Large intestine (tissue), 3 donors: ENCODE results near the gene PITHD1. TPM values are rescaled to one million over a fixed set of nuclear protein-coding genes. Genes with fewer than 3 reads are reported as not detected.
"Not testable (repeated sequence)": the region's sequence is repeated elsewhere in the genome, so short reads cannot be mapped to it uniquely, and the experiment has no call there.

Experiments used
- DNase-seq, 2 donors: peaks; one replicate each; pipeline versions ENCODE4 v3.0.0 to v3.0.0-alpha.2; 2013
- H3K27ac ChIP-seq: one replicate; pipeline ENCODE4 v1.5.1; 2013; ENCODE audit warnings: low read length
- H3K27me3 ChIP-seq: 2 replicates; pipeline ENCODE4 v1.6.1; 2013; ENCODE audit warnings: low read length; ENCODE audit not compliant: control insufficient read depth, insufficient read depth
- H3K36me3 ChIP-seq: 2 replicates; pipeline ENCODE4 v1.6.1; 2013; ENCODE audit warnings: low read length; ENCODE audit not compliant: control insufficient read depth, insufficient read depth
- H3K4me1 ChIP-seq: one replicate; pipeline ENCODE4 v1.6.1; 2013; ENCODE audit warnings: low read length; ENCODE audit not compliant: control insufficient read depth, insufficient read depth
- H3K4me3 ChIP-seq: one replicate; pipeline ENCODE4 v1.5.1; 2013; ENCODE audit warnings: low read length
- H3K9me3 ChIP-seq: one replicate; pipeline ENCODE4 v1.6.1; 2013; ENCODE audit warnings: mild to moderate bottlenecking, low read depth, low read length, moderate library complexity; ENCODE audit not compliant: control insufficient read depth
- WGBS: methylation state at CpG from one replicate; pipeline ENCODE4 v1.1.5; 2013; ENCODE audit warnings: low lambda C conversion rate; ENCODE audit not compliant: insufficient coverage; 5-methylcytosine and 5-hydroxymethylcytosine counted together
- polyA plus RNA-seq: library from polyadenylated mRNA; unstranded; fragments of 120-200 nt; gene quantifications from one replicate; pipeline ENCODE4 v1.2.1, GENCODE V29; 2013

PITHD1 gene
- polyA plus RNA-seq, 1 donor: 61.8 TPM

DNA sequence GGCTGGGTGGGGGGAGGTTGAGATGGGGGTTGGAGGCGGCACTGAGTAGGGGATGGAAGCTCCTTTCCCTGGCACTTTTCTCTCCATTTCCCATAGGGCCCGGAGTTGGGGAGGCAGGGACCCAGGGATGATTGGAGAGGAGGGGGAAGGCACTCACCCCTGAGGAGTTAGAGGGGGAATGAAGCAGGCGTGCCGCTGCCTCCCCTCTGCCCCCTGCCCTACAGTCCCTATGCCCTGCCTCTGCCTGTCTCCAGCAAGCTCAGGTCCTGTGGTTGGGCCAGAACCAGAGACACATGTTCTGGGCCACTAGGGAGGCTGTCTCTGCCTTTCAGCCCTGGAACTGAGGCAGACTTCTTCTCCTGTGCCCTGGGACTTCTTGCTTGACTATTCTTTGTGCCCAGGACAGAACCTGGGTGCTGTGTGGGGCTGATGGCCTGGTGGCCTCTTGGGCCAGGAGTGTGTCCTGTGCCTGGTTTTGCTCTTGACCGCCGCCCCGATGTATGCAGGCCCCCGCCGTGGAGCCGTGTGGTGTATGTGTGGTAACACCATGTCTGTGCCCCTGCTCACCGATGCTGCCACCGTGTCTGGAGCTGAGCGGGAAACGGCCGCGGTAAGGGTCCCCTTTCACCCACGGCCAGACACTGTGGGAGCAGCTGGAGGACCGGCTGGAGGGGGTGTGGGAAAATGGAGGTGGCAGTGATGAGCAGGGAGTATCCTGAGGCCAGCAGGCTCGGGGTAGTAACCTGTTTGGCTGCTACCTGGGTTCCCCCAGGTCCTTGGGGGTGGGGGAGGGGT is 14.1 kb downstream of the PITHD1 start:
- H3K4me1 ChIP-seq: peaks cover 45% of the 10 kb centered on the region
- peaks cover 44% of the 10 kb centered on the region for H3K36me3 ChIP-seq
- no peak overlapping the region for H3K27ac ChIP-seq
- H3K4me3 ChIP-seq: peak overlapping the region; percentile 81
- H3K27me3 ChIP-seq: no peaks in the 10 kb centered on the region
- WGBS: no CpG with 5 or more reads among the region's 19 CpGs
- no peak for DNase-seq
- no peaks in the 10 kb centered on the region for H3K9me3 ChIP-seq

DNA sequence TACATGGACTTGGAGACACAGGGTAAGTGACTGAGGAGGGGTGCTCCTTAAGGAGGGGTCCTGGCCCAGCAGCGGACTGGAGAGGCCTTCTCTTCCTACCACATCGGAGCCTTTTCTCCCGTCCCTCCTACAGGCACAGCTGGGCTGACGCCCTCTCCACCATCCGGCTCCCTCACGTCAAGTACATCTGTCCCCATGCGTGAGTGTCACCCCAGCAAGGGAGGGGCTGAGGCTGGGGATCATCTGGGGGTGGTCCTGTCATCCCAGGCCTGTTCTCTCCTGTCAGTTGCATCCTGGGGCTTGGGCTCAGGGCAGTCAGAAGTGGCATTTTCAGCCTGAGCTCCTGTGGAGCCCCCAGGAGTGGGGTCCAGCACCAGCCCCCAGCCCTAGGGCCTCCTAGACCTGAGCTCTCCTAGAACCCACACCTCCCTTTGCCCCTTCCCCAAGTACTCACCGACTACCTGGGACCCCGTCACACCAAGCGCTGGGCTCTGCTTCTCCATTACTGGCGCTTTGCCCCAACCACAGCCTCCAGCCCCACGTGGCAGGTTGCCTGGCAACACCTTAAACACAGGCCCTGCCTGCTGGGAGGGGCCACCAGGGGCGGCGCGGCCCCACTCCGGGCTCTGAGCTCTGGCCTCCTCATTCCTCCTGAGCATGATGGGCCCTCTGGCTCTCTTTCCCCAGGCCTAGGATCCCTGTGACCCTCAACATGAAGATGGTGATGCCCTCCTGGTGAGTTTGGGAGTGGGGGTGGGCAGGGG is 15.0 kb downstream of the PITHD1 start:
- Histone ChIP-seq H3K36me3 (peaks cover 45% of the 10 kb centered on the region), H3K27ac (peak overlapping the region; percentile 26), H3K4me1 (peaks cover 52% of the 10 kb centered on the region), H3K27me3 (no peaks in the 10 kb centered on the region), H3K9me3 (no peaks in the 10 kb centered on the region), H3K4me3 (no peak overlapping the region)
- DNase-seq: peak; percentile 70 to 82
- no CpG with 5 or more reads among the region's 16 CpGs for WGBS

DNA sequence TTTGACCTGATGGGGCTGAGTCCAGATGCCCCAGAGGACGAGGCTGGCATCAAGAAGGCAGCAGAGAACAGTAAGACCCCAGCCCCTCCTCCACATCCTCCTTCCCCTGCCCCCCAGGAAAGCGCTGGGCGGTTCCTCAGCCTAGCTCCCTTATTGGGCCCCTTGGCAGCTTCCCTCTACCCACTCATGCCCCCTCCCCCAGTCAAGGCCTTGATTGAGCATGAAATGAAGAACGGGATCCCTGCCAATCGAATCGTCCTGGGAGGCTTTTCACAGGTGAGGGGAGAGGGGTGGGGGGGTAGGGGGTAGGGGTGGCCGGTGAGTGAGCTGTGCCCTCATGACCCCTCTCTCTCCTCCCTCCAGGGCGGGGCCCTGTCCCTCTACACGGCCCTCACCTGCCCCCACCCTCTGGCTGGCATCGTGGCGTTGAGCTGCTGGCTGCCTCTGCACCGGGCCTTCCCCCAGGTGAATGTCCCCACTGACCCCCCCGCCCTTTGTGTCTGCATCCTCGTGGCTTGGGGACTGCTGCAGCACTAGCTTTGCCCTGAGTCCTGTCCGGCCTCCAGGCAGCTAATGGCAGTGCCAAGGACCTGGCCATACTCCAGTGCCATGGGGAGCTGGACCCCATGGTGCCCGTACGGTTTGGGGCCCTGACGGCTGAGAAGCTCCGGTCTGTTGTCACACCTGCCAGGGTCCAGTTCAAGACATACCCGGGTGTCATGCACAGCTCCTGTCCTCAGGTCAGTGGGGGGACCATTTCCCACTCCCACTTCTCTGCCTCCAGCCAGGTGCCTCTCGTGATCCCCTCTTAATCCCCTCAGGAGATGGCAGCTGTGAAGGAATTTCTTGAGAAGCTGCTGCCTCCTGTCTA is 15.9 kb downstream of the PITHD1 start:
- no CpG with 5 or more reads among the region's 21 CpGs for WGBS
- DNase-seq: no peak
- Histone ChIP-seq H3K4me3 (no peak overlapping the region), H3K27me3 (no peaks in the 10 kb centered on the region), H3K36me3 (peaks cover 54% of the 10 kb centered on the region), H3K27ac (peak overlapping the region; percentile 26), H3K9me3 (no peaks in the 10 kb centered on the region), H3K4me1 (peaks cover 60% of the 10 kb centered on the region)

DNA sequence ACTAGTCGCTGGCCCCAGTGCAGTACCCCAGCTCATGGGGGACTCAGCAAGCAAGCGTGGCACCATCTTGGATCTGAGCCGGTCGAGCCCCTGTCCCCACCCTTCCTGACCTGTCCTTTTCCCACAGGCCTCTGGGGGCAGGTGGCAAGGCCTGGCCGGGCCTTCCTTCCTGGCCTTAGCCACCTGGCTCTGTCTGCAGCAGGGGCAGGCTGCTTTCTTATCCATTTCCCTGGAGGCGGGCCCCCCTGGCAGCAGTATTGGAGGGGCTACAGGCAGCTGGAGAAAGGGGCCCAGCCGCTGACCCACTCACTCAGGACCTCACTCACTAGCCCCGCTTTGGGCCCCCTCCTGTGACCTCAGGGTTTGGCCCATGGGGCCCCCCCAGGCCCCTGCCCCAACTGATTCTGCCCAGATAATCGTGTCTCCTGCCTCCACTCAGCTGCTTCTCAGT is 16.5 kb downstream of the PITHD1 start:
- H3K4me1 ChIP-seq: peaks cover 67% of the 10 kb centered on the region
- H3K36me3 ChIP-seq: peaks cover 56% of the 10 kb centered on the region
- H3K4me3 ChIP-seq, DNase-seq, H3K9me3 ChIP-seq, H3K27ac ChIP-seq, H3K27me3 ChIP-seq: not testable (repeated sequence)
- WGBS: no CpG with 5 or more reads among the region's 9 CpGs

DNA sequence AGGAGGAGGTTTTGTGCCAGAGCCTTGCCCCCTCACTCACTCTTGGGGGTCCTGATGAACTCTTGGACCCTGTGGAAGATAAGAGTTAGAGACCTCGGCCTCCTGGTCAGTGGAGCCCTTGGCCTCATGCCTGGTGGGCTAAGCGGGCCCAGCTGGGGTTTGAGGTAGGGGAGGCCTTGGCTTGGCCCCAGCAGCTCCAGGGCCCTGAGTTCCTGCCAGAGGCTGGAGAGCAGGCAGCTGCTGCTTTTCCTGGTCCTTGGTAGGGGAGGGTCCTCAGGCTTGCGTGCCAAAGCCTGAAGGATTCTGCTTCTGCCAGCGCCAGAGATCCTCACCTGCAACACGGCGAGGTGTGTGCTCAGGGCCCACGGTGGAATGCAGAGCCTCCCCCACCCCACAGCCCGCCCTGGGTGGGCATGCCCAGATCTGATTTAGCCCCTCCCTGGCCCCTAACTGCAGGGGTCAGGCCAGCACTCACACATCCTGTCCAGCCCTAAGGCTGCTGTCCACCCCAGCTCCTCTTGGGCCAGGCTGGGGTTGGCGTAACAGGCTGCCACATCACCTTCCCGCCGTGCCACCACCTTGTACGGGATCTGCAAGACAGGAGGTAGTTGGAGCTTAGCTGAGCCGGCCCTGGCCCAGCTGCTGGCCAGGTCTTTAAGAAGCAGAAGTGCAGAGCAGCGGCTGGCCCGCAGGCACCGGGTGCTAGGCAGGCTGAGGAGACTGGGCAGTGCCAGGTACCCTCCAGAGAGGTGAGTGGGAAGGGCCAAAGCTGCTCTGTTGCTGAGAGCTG is 17.7 kb downstream of the PITHD1 start:
- Histone ChIP-seq H3K4me1 (peaks cover 64% of the 10 kb centered on the region), H3K4me3 (no peak overlapping the region), H3K9me3 (no peaks in the 10 kb centered on the region), H3K27ac (no peak overlapping the region), H3K27me3 (no peaks in the 10 kb centered on the region), H3K36me3 (peaks cover 56% of the 10 kb centered on the region)
- DNase-seq: no peak
- no CpG with 5 or more reads among the region's 16 CpGs for WGBS

DNA sequence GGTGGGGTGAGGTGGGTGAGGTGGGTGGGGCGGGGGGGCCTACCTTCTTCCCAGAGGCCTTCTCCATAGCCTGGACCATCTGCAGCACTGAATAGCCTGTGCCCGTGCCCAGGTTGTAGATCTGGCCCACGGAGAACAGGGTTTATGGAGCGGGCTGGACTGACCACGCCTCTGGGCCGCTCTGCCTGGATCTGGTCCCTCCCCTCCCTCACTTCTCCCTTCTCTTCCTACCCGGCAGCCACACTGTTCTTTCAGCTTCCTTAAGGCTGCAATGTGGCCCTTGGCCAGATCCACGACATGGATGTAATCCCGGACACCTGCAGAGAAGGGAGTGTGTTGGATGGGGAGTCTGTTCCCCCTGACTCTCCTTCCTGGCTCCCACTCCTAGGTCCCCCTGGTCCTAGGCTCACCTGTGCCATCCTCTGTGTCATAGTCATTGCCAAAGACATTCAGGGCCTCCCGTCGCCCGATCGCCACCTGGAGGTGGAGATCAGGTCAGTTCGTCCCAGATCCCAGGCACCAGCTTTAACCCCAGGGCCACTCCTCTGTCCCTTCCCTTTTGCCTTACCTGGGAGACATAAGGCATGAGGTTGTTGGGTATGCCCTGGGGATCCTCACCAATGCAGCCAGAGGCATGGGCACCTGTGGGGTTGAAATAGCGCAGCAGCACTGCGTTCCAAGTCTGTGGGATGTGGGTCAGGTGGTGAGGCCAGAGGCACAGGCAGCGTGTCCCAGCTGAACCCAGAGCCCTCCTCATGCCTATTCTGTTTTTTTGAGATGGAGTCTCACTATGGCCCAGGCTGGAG is 18.5 kb downstream of the PITHD1 start:
- H3K4me3 ChIP-seq: no peak overlapping the region
- no peak for DNase-seq
- no peak overlapping the region for H3K27ac ChIP-seq
- peaks cover 56% of the 10 kb centered on the region for H3K36me3 ChIP-seq
- H3K27me3 ChIP-seq: no peaks in the 10 kb centered on the region
- H3K4me1 ChIP-seq: peaks cover 68% of the 10 kb centered on the region
- no CpG with 5 or more reads among the region's 17 CpGs for WGBS
- H3K9me3 ChIP-seq: no peaks in the 10 kb centered on the region

DNA sequence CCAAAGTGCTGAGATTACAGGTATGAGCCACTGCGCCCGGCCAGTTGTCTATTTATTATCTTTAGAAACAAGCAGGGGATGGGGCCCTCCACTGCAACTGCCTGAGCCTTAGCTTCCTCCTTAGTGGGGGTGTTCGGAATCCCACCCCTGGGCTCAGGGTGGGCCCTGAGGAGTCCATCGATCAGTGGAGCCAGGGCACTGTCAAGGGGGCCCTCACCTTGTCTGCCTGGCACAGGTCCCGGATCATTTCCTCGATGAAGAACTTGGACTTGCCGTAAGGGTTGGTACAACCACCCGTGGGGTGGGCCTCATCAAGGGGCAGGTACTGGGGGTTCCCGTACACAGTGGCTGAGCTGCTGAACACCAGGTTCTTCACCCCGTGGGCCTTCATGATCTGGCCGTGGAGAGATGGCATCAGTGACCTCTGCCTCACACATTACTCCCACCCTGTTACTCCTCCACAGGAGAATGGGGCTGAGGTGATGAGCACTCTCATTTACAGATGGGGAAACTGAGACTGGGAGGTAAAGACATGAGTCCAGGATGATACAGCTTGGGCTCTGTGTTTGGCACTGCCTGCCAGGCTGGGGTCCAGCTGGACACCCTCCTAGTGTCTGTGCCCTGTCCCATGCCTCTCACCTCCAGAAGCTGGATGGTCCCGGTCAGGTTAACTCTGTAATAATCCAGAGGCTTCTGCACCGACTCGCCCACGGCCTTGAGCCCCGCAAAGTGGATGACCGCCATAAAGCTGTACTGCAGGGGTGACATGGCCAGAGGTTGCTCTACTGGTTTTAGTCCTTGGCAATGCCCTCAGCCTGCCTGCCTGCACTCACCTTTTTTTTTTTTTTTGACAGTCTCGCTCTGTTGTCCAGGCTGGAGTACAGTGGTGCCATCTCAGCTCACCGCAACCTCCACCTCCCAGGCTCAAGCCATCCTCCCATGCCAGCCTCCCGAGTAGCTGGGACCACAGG is 19.5 kb downstream of the PITHD1 start:
- Histone ChIP-seq H3K27me3 (no peaks in the 10 kb centered on the region), H3K9me3 (no peaks in the 10 kb centered on the region), H3K36me3 (peaks cover 63% of the 10 kb centered on the region), H3K4me1 (peaks cover 66% of the 10 kb centered on the region), H3K4me3 (no peak overlapping the region), H3K27ac (peak overlapping the region; percentile 100)
- DNase-seq: no peak
- 80% methylated on average over 1 of the region's 20 CpGs for WGBS

DNA sequence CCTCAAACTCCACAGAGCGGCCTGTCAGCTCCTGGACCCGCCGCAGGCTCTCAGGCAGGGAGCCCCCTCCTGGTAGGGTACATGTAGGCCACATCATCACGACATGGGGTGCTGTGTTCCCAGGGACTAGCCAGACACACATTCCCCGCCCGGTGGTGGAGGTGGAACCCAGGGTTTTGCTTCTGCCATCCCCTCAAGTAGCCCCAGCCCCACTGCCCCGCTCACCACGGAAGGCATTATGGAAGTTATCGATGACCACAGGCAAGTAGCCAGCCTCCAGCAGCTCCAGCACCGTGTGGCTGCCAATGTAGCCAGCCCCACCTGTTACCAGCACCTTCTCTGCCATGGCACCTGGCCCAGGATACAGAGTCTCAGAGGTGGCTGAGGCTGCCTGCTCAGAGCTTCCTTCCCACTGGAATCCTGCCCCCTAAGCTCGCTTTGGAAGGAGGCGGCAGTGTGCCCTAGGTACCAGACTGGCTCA is 20.5 kb downstream of the PITHD1 start:
- peak overlapping the region; percentile 98 for H3K4me3 ChIP-seq
- WGBS: no CpG with 5 or more reads among the region's 12 CpGs
- H3K9me3 ChIP-seq: no peaks in the 10 kb centered on the region
- no peaks in the 10 kb centered on the region for H3K27me3 ChIP-seq
- DNase-seq: no peak
- H3K36me3 ChIP-seq: peaks cover 58% of the 10 kb centered on the region
- H3K4me1 ChIP-seq: peaks cover 57% of the 10 kb centered on the region
- peak overlapping the region; percentile 100 for H3K27ac ChIP-seq
